H1 (cell line): ENCODE data around the gene QRICH1. TPM values are rescaled to one million over a fixed set of nuclear protein-coding genes. Genes with fewer than 3 reads are reported as not detected.

Experiments used
- CHD1 ChIP-seq: IDR thresholded peaks from 2 replicates; pipeline ENCODE4 v1.6.1; 2012; ENCODE audit warnings: low read depth, low read length, improper control_type of control experiment
- JUND ChIP-seq: IDR thresholded peaks from 2 replicates; pipeline ENCODE4 v1.6.1; 2011; ENCODE audit warnings: mild to moderate bottlenecking, improper control_type of control experiment, low read length
- RXRA ChIP-seq: IDR thresholded peaks from 2 replicates; pipeline ENCODE4 v1.6.1; 2011; ENCODE audit warnings: low read depth, mild to moderate bottlenecking, low read length, moderate library complexity; ENCODE audit not compliant: insufficient read depth
- polyA plus RNA-seq, 7 experiments: library from polyadenylated mRNA; depleted of rRNA in 3 of 7; stranded (reverse) in 5 of 7; unstranded in 2 of 7; fragments of >200 nt in 5 of 7; fragments of 200-250 nt in 2 of 7; gene quantifications; 1 replicate in 5 of 7; 2 replicates in 1 of 7; 4 replicates in 1 of 7; pipeline versions ENCODE4 v1.2.1 to v1.2.3, GENCODE V29; 2011 to 2013; ENCODE audit warnings: missing spikeins in 2 of 7, mixed read lengths in 2 of 7
- total RNA-seq: library from RNA; stranded (reverse); fragmentation: NEBNext Ultra II Directional; extraction: Animal tissue kit (Norgen Biotek cat#: 25700); gene quantifications from 2 replicates; pipeline ENCODE4 v1.2.1, GENCODE V29; 2021
- TF ChIP-seq, protein P1 (sequence below): IDR thresholded peaks from 2 replicates; pipeline ENCODE4 v1.6.1; 2012; ENCODE audit warnings: inconsistent platforms

QRICH1 gene
- total and polyA plus RNA-seq, 2 of the 8 experiments (the other 6 are each of a cell fraction or from before 2014, with no cell fraction given), result 128 to 142 TPM

GRCh38 chr3:49006408-49007067, 87.3 kb downstream of the QRICH1 start (continued):
- no peak for TF ChIP-seq RXRA
- TF ChIP-seq CHD1, result no peak
- TF ChIP-seq, protein P1, sequence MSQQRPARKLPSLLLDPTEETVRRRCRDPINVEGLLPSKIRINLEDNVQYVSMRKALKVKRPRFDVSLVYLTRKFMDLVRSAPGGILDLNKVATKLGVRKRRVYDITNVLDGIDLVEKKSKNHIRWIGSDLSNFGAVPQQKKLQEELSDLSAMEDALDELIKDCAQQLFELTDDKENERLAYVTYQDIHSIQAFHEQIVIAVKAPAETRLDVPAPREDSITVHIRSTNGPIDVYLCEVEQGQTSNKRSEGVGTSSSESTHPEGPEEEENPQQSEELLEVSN, result no peak
- TF ChIP-seq JUND, result no peak
